B cell (primary cell): ENCODE measurements around the gene TRAPPC12. TPM values are rescaled to one million over a fixed set of nuclear protein-coding genes. Genes with fewer than 3 reads are reported as not detected.

Experiments
- ATAC-seq: fragments of 200-7000 bp; cut with Tn5 transposase; one replicate; pipeline ENCODE4 v1.10.0; 2021; ENCODE audit warnings: low read depth, mild to moderate bottlenecking, moderate number of reproducible peaks, moderate library complexity
- CTCF ChIA-PET: fragments of 350-600 bp; sonication (Branson Sonifier 250); formaldehyde crosslinking; loops from one replicate; lab custom pipeline; 2021; ENCODE audit warnings: antibody characterized with exemption, inconsistent platforms; lab: Charles Lee
- POLR2A ChIA-PET: fragments of 350-600 bp; sonication (Branson Sonifier 250); formaldehyde crosslinking; loops from one replicate; lab custom pipeline; 2021; ENCODE audit warnings: antibody characterized with exemption; lab: Charles Lee
- DNase-seq: peaks from one replicate; pipeline ENCODE4 v3.0.0; 2013
- H2AFZ ChIP-seq: 2 replicates; pipeline ENCODE4 v1.6.1; 2012; ENCODE audit warnings: mild to moderate bottlenecking, low read depth, low read length; ENCODE audit not compliant: insufficient read depth, poor library complexity, severe bottlenecking
- H3K27ac ChIP-seq, 2 donors: 1 replicate in 1 of 2; 2 replicates in 1 of 2; pipeline ENCODE4 v1.5.1; 2012 to 2013; ENCODE audit warnings: low read length in 2 of 2, mild to moderate bottlenecking in 2 of 2, moderate library complexity in 1 of 2
- H3K27me3 ChIP-seq, 4 experiments: fragments of 200-600 bp in 1 of 4; sonication (generic) in 1 of 4; replicated peaks in 1 of 4; 1 replicate in 2 of 4; 2 replicates in 2 of 4; pipeline versions ENCODE4 v1.6.1 to v1.7.0; 2013 to 2016; ENCODE audit warnings: low read length in 3 of 4, mild to moderate bottlenecking in 2 of 4, mixed read lengths in 1 of 4, moderate library complexity in 1 of 4; ENCODE audit not compliant: insufficient read depth in 4 of 4, control insufficient read depth in 3 of 4; ENCODE audit errors: control extremely low read depth in 1 of 4
- H3K36me3 ChIP-seq, 2 experiments: replicated peaks in 1 of 2; 1 replicate in 1 of 2; 2 replicates in 1 of 2; pipeline versions ENCODE4 v1.6.1 to v1.7.1; 2013; ENCODE audit warnings: low read length in 1 of 2; ENCODE audit not compliant: insufficient read depth in 2 of 2, control insufficient read depth in 1 of 2; ENCODE audit errors: control extremely low read depth in 1 of 2, extremely low read depth in 1 of 2
- H3K4me1 ChIP-seq, 2 donors: fragments of 200-600 bp in 1 of 2; sonication (generic) in 1 of 2; 1 replicate in 1 of 2; 2 replicates in 1 of 2; pipeline versions ENCODE4 v1.5.1 to v1.6.1; 2013 to 2017; ENCODE audit warnings: low read length in 2 of 2; ENCODE audit not compliant: control insufficient read depth in 2 of 2, insufficient read depth in 2 of 2
- H3K4me2 ChIP-seq: replicated peaks from 2 replicates; pipeline ENCODE3; 2012; ENCODE audit warnings: mild to moderate bottlenecking, low read depth, low read length; ENCODE audit not compliant: poor library complexity, severe bottlenecking
- H3K4me3 ChIP-seq, 5 experiments: fragments of 200-600 bp in 1 of 5; sonication (generic) in 1 of 5; 1 replicate in 3 of 5; 2 replicates in 2 of 5; pipeline versions ENCODE4 v1.5.1 to v1.7.0; 2011 to 2016; ENCODE audit warnings: low read length in 4 of 5, mild to moderate bottlenecking in 4 of 5, low read depth in 2 of 5, control low read depth in 1 of 5, moderate library complexity in 1 of 5; ENCODE audit not compliant: insufficient read depth in 1 of 5; ENCODE audit errors: control extremely low read depth in 1 of 5, extremely low read depth in 1 of 5
- H3K79me2 ChIP-seq: fragments of 200-600 bp; sonication (generic); one replicate; pipeline ENCODE4 v1.6.0; 2016; ENCODE audit warnings: low read length; ENCODE audit not compliant: control insufficient read depth, insufficient read depth
- H3K9ac ChIP-seq: fragments of 200-600 bp; sonication (generic); 2 replicates; pipeline ENCODE4 v1.6.1; 2017; ENCODE audit warnings: mild to moderate bottlenecking, low read length, moderate library complexity
- H3K9me3 ChIP-seq, 3 donors: one replicate each; pipeline versions ENCODE4 v1.6.1 to v1.7.1; 2013; ENCODE audit warnings: low read length in 2 of 3; ENCODE audit not compliant: control insufficient read depth in 2 of 3, insufficient read depth in 1 of 3; ENCODE audit errors: control extremely low read depth in 1 of 3
- H4K20me1 ChIP-seq: 2 replicates; pipeline ENCODE4 v1.6.0; 2012; ENCODE audit warnings: mild to moderate bottlenecking, low read length; ENCODE audit not compliant: insufficient read depth, control insufficient read depth, poor library complexity, severe bottlenecking
- H3K27ac Mint-ChIP-seq: one replicate; pipeline ENCODE4 v1.8.0; 2021; ENCODE audit warnings: mixed read lengths
- H3K27me3 Mint-ChIP-seq: one replicate; pipeline ENCODE4 v1.8.0; 2021; ENCODE audit warnings: mixed read lengths
- H3K4me1 Mint-ChIP-seq: one replicate; pipeline ENCODE4 v1.8.0; 2021; ENCODE audit warnings: mixed read lengths
- H3K4me3 Mint-ChIP-seq: one replicate; pipeline ENCODE4 v1.8.0; 2021; ENCODE audit warnings: mixed read lengths
- H3K9me3 Mint-ChIP-seq: one replicate; pipeline ENCODE4 v1.8.0; 2022; ENCODE audit warnings: mixed read lengths; ENCODE audit not compliant: insufficient read depth
- EZH2 ChIP-seq: IDR thresholded peaks from 2 replicates; pipeline ENCODE4 v1.6.1; 2012; ENCODE audit warnings: borderline replicate concordance, low read depth, mild to moderate bottlenecking, moderate library complexity, low read length; ENCODE audit not compliant: insufficient read depth, poor library complexity, severe bottlenecking
- WGBS: methylation state at CpG from one replicate; pipeline ENCODE4 v1.1.5; 2013; ENCODE audit warnings: missing lambda C conversion rate; ENCODE audit not compliant: insufficient coverage; 5-methylcytosine and 5-hydroxymethylcytosine counted together
- intact Hi-C: fragments of 100-400 bp; cut with micrococcal nuclease; formaldehyde crosslinking; loops from one replicate; pipeline ENCODE4 v1.10.0; 2022
- polyA plus RNA-seq: library from polyadenylated mRNA; depleted of rRNA; stranded (reverse); fragments of >200 nt; gene quantifications from 2 replicates; pipeline ENCODE4 v1.2.3, GENCODE V29; 2012
- total RNA-seq, 2 donors: library from RNA; stranded (reverse); fragments of 120-200 nt in 1 of 2; gene quantifications; 1 replicate in 1 of 2; 2 replicates in 1 of 2; pipeline versions ENCODE4 v1.2.3 to v1.2.4, GENCODE V29; 2013 to 2022
- TF ChIP-seq, protein P1 (sequence below): fragments of 200-600 bp; IDR thresholded peaks from one replicate; pipeline ENCODE4 v1.8.0; 2022; ENCODE audit warnings: antibody characterized with exemption, mild to moderate bottlenecking

The TRAPPC12 gene
- total and polyA plus RNA-seq, 2 donors (not counting 1 experiment from before 2014, with no cell fraction given): 80.9 to 151 TPM

DNA sequence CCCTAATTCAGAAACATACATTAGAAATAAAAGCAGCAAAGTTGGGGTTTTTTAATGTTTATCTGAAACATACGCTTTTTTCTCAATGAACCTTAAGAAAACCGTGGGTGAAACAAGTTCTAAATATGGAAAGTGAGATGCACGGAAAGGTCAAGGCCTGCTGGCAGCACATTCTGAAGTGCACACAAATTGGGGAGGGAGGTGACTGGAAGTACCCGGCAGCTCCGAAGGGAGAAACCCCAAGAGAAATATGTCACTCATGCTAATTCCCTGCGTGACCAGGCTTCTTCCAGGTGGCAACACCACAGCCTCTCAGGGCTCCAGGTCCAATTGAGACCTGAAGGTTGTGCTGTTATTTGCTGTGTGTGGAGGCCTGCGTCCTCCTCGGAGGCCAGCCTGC lies 47.4 kb upstream of the TRAPPC12 start:
- Histone ChIP-seq H4K20me1 (no peaks in the 10 kb centered on the region), H3K9me3 (peaks cover 0 to 5% (median 0%) of the 10 kb centered on the region in 3 donors), H3K4me3 (no peak overlapping the region), H3K27ac (no peak overlapping the region), H3K4me2 (no peak overlapping the region), H3K27me3 (no peaks in the 10 kb centered on the region), H3K79me2 (peaks cover 36% of the 10 kb centered on the region), H3K4me1 (no peaks in the 10 kb centered on the region), H3K9ac (no peak overlapping the region), H2AFZ (no peak overlapping the region), H3K36me3 (peaks cover 5 to 52% of the 10 kb centered on the region in 2 experiments)
- 96% methylated on average over 4 of the region's 8 CpGs for WGBS
- Mint-ChIP-seq H3K9me3 (no peaks in the 10 kb centered on the region), H3K4me1 (peaks cover 2% of the 10 kb centered on the region), H3K27ac (no peak overlapping the region), H3K4me3 (no peak overlapping the region), H3K27me3 (no peaks in the 10 kb centered on the region)
- POLR2A ChIA-PET: no interaction called here
- TF ChIP-seq EZH2: no peak
- TF ChIP-seq, protein P1, sequence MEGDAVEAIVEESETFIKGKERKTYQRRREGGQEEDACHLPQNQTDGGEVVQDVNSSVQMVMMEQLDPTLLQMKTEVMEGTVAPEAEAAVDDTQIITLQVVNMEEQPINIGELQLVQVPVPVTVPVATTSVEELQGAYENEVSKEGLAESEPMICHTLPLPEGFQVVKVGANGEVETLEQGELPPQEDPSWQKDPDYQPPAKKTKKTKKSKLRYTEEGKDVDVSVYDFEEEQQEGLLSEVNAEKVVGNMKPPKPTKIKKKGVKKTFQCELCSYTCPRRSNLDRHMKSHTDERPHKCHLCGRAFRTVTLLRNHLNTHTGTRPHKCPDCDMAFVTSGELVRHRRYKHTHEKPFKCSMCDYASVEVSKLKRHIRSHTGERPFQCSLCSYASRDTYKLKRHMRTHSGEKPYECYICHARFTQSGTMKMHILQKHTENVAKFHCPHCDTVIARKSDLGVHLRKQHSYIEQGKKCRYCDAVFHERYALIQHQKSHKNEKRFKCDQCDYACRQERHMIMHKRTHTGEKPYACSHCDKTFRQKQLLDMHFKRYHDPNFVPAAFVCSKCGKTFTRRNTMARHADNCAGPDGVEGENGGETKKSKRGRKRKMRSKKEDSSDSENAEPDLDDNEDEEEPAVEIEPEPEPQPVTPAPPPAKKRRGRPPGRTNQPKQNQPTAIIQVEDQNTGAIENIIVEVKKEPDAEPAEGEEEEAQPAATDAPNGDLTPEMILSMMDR: no peak
- no peak for ATAC-seq
- CTCF ChIA-PET: no interaction called here
- intact Hi-C loops: no loop called here
- no peak for DNase-seq

DNA sequence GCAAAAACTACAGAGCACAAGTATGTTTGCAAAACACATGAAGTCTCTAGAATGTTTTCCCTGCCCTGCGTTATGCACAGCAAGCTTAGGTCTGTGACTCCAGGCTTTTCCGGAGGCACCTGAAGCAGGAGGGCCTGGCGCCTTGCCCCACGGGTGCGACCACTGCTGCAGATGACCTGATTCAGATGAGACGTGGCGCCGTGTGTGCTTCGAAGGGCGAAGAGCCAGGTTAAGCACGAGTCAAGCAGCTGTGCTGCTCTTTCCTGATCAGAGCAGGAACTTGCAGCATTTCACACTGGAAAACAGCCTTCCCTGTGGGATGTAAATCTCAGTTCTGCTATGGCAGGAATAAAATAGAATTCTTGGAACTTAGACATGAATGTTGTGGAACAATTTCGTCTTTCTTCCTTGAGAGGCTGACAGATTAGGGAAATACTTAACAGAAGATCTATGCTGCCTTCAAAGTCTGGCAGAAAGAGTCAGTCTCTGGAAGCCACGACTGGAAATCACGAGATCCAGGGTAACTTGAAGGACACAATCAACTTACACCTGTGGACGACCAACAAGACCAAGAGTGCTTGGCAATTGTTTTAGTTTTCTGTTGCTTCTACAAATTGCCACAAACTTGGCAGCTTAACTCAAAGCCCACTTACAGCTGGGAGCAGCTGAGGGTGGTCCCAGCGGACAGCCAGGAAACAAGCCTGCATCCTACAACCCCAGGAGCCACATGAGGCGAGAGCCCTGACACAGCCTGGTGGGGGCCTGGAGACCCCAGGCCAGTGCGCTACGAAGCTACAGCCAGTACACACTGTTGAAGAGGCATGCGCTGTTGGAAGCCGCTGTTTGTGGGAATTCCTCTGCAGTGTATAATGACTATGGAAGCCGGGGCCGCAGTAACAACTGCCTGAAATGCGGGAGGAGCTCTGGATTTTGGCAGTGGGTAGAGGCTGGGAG lies 44.8 kb upstream of the TRAPPC12 start:
- peaks cover 5 to 50% of the 10 kb centered on the region in 2 experiments for H3K36me3 ChIP-seq
- H3K27me3 ChIP-seq: no peaks in the 10 kb centered on the region
- no peaks in the 10 kb centered on the region for H3K27me3 Mint-ChIP-seq
- ChIA-PET POLR2A (no interaction called here), CTCF (interaction anchor here (0.6 kb wide), 1 partner anchor 12 kb away, joined by 3 read pairs; no protein-coding TSS in a partner anchor)
- H3K4me1 Mint-ChIP-seq: no peaks in the 10 kb centered on the region
- no peak overlapping the region for H3K27ac ChIP-seq
- H2AFZ ChIP-seq: no peak overlapping the region
- H3K27ac Mint-ChIP-seq: no peak overlapping the region
- no peak overlapping the region for H3K4me3 ChIP-seq
- no peak overlapping the region for H3K4me2 ChIP-seq
- no peak overlapping the region for H3K4me3 Mint-ChIP-seq
- H3K79me2 ChIP-seq: peaks cover 29% of the 10 kb centered on the region
- H3K9me3 Mint-ChIP-seq: no peaks in the 10 kb centered on the region
- 97% methylated on average over 24 of the region's 24 CpGs for WGBS
- H3K9me3 ChIP-seq: peaks cover 0 to 5% (median 0%) of the 10 kb centered on the region in 3 donors
- H4K20me1 ChIP-seq: no peaks in the 10 kb centered on the region
- TF ChIP-seq, protein P1: no peak
- TF ChIP-seq EZH2: no peak
- no peak for ATAC-seq
- H3K9ac ChIP-seq: no peak overlapping the region
- no peaks in the 10 kb centered on the region for H3K4me1 ChIP-seq
- DNase-seq: no peak
- intact Hi-C loops: no loop called here
